WERI-Rb-1 (cell line): ENCODE data around the gene CNTNAP4.
A peak's percentile ranks its signal among the peaks of the same experiment; 100 is the strongest.

Source experiments
- DNase-seq: peaks from one replicate; pipeline ENCODE4 v3.0.0-alpha.2; 2020
- H3K27ac ChIP-seq: fragments of 250-450 bp; sonication (Bioruptor Pico); 2 replicates; pipeline ENCODE4 v1.5.1; 2020; ENCODE audit warnings: mild to moderate bottlenecking, moderate library complexity
- H3K27me3 ChIP-seq: fragments of 250-450 bp; sonication (Bioruptor Pico); 2 replicates; pipeline ENCODE4 v1.5.1; 2021; ENCODE audit warnings: mild to moderate bottlenecking, low read depth, moderate library complexity; ENCODE audit not compliant: insufficient read depth, severe bottlenecking
- H3K36me3 ChIP-seq: fragments of 250-450 bp; sonication (Bioruptor Pico); 2 replicates; pipeline ENCODE4 v1.5.1; 2020; ENCODE audit warnings: mild to moderate bottlenecking, moderate library complexity
- H3K4me3 ChIP-seq: 2 replicates; pipeline ENCODE4 v1.5.1; 2011; ENCODE audit warnings: low read depth, mild to moderate bottlenecking, control low read depth, low read length
- H3K9me3 ChIP-seq: fragments of 250-450 bp; sonication (Bioruptor Pico); 2 replicates; pipeline ENCODE4 v1.5.1; 2021; ENCODE audit warnings: mild to moderate bottlenecking, moderate library complexity; ENCODE audit not compliant: severe bottlenecking
- TF ChIP-seq, protein P1 (sequence below): IDR thresholded peaks from 2 replicates; pipeline ENCODE4 v1.5.1; 2011; ENCODE audit warnings: low read depth, mild to moderate bottlenecking, control low read depth, inconsistent platforms, low read length

CNTNAP4 gene

DNA sequence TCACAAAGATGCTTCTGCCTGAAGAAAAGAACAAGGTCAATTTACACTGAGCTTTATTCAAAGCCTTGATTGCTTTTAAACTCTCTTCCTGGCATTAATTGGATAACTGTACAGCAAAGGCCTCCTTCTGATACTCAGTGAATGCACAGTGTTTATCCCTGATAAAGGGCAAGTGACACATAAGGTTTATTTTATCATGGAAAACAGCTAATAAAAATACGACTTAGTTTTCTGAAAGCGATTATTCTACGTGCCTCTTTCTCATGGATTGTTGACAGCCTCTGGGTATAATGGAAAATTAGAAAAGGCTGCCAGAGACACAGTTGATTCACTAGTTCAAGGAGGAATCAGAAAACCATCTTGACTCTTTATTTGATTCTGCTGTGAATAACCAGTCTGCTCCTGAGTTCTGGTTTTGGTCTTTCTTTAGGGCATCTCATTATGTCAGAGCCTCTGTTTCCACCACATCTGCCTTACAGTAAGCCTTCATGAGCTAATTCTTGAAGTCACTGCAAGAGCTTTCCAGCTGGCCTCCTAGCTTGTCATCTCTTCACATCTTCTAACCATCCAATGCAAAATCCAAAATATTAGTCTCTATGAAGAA lies 212.9 kb downstream of the CNTNAP4 start:
- no peaks in the 10 kb centered on the region for H3K27me3 ChIP-seq
- no peaks in the 10 kb centered on the region for H3K9me3 ChIP-seq
- no peaks in the 10 kb centered on the region for H3K36me3 ChIP-seq
- TF ChIP-seq, protein P1, sequence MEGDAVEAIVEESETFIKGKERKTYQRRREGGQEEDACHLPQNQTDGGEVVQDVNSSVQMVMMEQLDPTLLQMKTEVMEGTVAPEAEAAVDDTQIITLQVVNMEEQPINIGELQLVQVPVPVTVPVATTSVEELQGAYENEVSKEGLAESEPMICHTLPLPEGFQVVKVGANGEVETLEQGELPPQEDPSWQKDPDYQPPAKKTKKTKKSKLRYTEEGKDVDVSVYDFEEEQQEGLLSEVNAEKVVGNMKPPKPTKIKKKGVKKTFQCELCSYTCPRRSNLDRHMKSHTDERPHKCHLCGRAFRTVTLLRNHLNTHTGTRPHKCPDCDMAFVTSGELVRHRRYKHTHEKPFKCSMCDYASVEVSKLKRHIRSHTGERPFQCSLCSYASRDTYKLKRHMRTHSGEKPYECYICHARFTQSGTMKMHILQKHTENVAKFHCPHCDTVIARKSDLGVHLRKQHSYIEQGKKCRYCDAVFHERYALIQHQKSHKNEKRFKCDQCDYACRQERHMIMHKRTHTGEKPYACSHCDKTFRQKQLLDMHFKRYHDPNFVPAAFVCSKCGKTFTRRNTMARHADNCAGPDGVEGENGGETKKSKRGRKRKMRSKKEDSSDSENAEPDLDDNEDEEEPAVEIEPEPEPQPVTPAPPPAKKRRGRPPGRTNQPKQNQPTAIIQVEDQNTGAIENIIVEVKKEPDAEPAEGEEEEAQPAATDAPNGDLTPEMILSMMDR: no peak
- no peak overlapping the region for H3K27ac ChIP-seq
- DNase-seq: no peak
- no peak overlapping the region for H3K4me3 ChIP-seq

GRCh38 chr16:76500006-76500405 lies 222.8 kb downstream of the CNTNAP4 start:
- H3K9me3 ChIP-seq: no peaks in the 10 kb centered on the region
- no peaks in the 10 kb centered on the region for H3K36me3 ChIP-seq
- H3K27me3 ChIP-seq: no peaks in the 10 kb centered on the region
- TF ChIP-seq, protein P1: no peak
- no peak overlapping the region for H3K27ac ChIP-seq
- H3K4me3 ChIP-seq: no peak overlapping the region
- DNase-seq: no peak

DNA sequence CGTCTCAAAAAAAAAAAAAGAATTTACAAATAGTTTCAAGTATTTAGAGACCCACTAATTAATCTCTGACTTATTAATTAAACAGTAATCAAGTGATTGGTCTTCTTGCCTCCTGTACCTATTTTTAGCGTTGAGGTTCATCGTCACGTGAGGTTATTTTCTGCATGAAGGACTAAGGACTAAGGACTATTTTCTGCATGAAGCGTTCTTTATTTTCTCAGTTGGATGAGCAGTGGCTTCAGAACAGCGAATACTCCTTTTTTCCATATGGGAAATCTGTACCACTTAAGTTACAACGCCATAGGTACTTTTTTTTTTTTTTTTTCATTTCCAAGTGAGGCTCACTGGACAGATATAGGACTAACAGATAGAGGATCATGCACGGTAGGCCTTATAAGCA lies 224.9 kb downstream of the CNTNAP4 start:
- Histone ChIP-seq H3K27ac (peak overlapping the region; percentile 37), H3K9me3 (no peaks in the 10 kb centered on the region), H3K4me3 (no peak overlapping the region), H3K36me3 (no peaks in the 10 kb centered on the region), H3K27me3 (no peaks in the 10 kb centered on the region)
- TF ChIP-seq, protein P1: no peak
- no peak for DNase-seq

DNA sequence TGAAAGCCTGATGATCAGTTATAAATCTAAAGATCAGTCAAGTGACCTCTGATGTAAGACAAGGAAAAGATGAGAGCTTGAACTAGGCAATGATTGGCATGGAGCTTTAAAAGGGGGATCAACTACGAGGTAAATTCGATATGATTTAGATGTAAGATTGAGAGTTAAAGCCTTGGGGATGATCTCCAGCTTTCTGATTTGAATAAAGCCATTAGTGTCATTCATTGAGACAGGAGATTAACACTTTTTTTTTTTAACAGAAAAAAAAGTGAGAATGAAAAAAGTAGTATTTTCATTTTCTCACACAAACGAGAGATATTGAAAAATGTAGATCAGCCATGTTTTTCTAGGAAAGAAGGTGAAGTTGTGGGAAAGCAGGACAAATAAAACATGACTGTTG lies 225.4 kb downstream of the CNTNAP4 start:
- TF ChIP-seq, protein P1: no peak
- DNase-seq: peak; percentile 12
- no peak overlapping the region; the same call in 1 of the 2 replicates for H3K27ac ChIP-seq
- H3K4me3 ChIP-seq: no peak overlapping the region
- H3K36me3 ChIP-seq: no peaks in the 10 kb centered on the region
- H3K27me3 ChIP-seq: no peaks in the 10 kb centered on the region
- H3K9me3 ChIP-seq: no peaks in the 10 kb centered on the region

- Histone ChIP-seq H3K27ac (no peak overlapping the region), H3K36me3 (no peaks in the 10 kb centered on the region), H3K27me3 (no peaks in the 10 kb centered on the region), H3K9me3 (no peaks in the 10 kb centered on the region), H3K4me3 (no peak overlapping the region)
- TF ChIP-seq, protein P1: no peak
- DNase-seq: no peak
Measured at GRCh38 chr16:76503091-76503490, 225.9 kb downstream of the CNTNAP4 start.

DNA sequence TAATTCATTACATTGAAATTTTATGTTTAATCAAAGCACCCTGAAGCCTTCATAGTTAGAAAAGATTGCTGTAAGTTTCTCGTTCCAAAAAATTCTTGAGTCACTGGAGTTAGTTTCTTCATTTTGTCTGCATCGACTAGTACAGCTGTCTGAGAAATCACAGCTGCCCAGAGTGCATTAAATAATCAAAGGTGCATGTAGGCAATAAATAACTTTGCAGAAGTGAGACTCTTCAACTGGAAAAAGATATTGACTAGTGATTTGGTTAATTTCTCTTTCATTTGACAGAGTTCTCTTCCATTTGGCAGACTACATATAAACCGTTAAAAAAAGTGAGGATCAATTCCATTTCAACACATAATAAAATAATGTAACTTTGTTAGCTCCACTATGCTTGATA lies 234.0 kb downstream of the CNTNAP4 start:
- H3K27ac ChIP-seq: no peak overlapping the region
- H3K27me3 ChIP-seq: no peaks in the 10 kb centered on the region
- DNase-seq: no peak
- H3K36me3 ChIP-seq: no peaks in the 10 kb centered on the region
- TF ChIP-seq, protein P1: no peak
- H3K4me3 ChIP-seq: no peak overlapping the region
- H3K9me3 ChIP-seq: no peaks in the 10 kb centered on the region
